HEK293 (cell line): Measurements from ENCODE around the gene ITGA7.

Experiments
- CTCF ChIA-PET: fragments of 350-600 bp; formaldehyde crosslinking; extraction: SDS; loops from one replicate; lab custom pipeline; 2021; ENCODE audit warnings: antibody characterized with exemption; lab: Yijun Ruan, JAX
- POLR2A ChIA-PET: fragments of 300-600 bp; formaldehyde crosslinking; extraction: SDS; loops from one replicate; lab custom pipeline; 2020; ENCODE audit warnings: antibody characterized with exemption, inconsistent platforms; lab: Yijun Ruan, JAX
- H3K27ac ChIP-seq: fragments of 200-500 bp; sonication (Bioruptor generic); 2 replicates; pipeline ENCODE4 v1.5.1; 2014; ENCODE audit warnings: low read depth, low read length, control low read depth, inconsistent platforms; ENCODE audit errors: extremely low read depth
- H3K36me3 ChIP-seq, 2 experiments: fragments of 200-500 bp in 1 of 2; sonication (Bioruptor generic) in 1 of 2; 1 replicate in 1 of 2; 2 replicates in 1 of 2; pipeline ENCODE4 v1.5.1; 2014 to 2017; ENCODE audit warnings: inconsistent platforms in 2 of 2, low read length in 2 of 2; ENCODE audit not compliant: control insufficient read depth in 2 of 2, insufficient read depth in 1 of 2
- H3K4me1 ChIP-seq: fragments of 200-500 bp; sonication (Bioruptor generic); 2 replicates; pipeline ENCODE4 v1.5.1; 2014; ENCODE audit warnings: mild to moderate bottlenecking, low read length, inconsistent platforms; ENCODE audit not compliant: control insufficient read depth, insufficient read depth
- H3K4me3 ChIP-seq: 2 replicates; pipeline ENCODE4 v1.5.1; 2011; ENCODE audit warnings: low read depth, mild to moderate bottlenecking, control low read depth, low read length, moderate library complexity
- H3K9me3 ChIP-seq: fragments of 200-500 bp; sonication (Bioruptor generic); 2 replicates; pipeline ENCODE4 v1.5.1; 2014; ENCODE audit warnings: low read depth, low read length, inconsistent platforms; ENCODE audit not compliant: control insufficient read depth, insufficient read depth
- EGR2 ChIP-seq: fragments of 450-650 bp; formaldehyde crosslinking; IDR thresholded peaks from 2 replicates; pipeline ENCODE4 v1.5.1; 2016; ENCODE audit warnings: low read depth, missing biosample characterization, missing genetic modification characterization
- ELK4 ChIP-seq: IDR thresholded peaks from 2 replicates; pipeline ENCODE4 v1.6.1; 2011; ENCODE audit warnings: mild to moderate bottlenecking, low read depth, low read length, borderline replicate concordance
- GFI1B ChIP-seq: fragments of 450-650 bp; formaldehyde crosslinking; IDR thresholded peaks from 2 replicates; pipeline ENCODE4 v1.5.1; 2016; ENCODE audit warnings: missing biosample characterization, missing genetic modification characterization
- IKZF3 ChIP-seq: fragments of 450-650 bp; IDR thresholded peaks from 2 replicates; pipeline ENCODE4 v1.5.0; 2018; ENCODE audit warnings: missing biosample characterization, mild to moderate bottlenecking, missing genetic modification characterization, moderate library complexity
- PRDM2 ChIP-seq: fragments of 450-650 bp; formaldehyde crosslinking; IDR thresholded peaks from 2 replicates; pipeline ENCODE4 v1.5.1; 2016; ENCODE audit warnings: missing biosample characterization, missing genetic modification characterization, borderline replicate concordance
- PRDM6 ChIP-seq: fragments of 450-650 bp; formaldehyde crosslinking; IDR thresholded peaks from 2 replicates; pipeline ENCODE4 v1.5.1; 2017; ENCODE audit warnings: missing biosample characterization, missing genetic modification characterization
- SETDB1 ChIP-seq: IDR thresholded peaks from one replicate; pipeline ENCODE4 v1.6.1; 2017; ENCODE audit warnings: mild to moderate bottlenecking, low read length, moderate library complexity, mixed read lengths; ENCODE audit not compliant: insufficient read length
- ZFHX2 ChIP-seq: fragments of 450-650 bp; formaldehyde crosslinking; conservative IDR thresholded peaks from 2 replicates; pipeline ENCODE4 v1.5.1; 2016; ENCODE audit warnings: missing biosample characterization, missing genetic modification characterization
- ZNF223 ChIP-seq: fragments of 450-650 bp; formaldehyde crosslinking; IDR thresholded peaks from 2 replicates; pipeline ENCODE4 v1.5.1; 2016; ENCODE audit warnings: missing biosample characterization, missing genetic modification characterization
- ZNF335 ChIP-seq: fragments of 450-650 bp; formaldehyde crosslinking; conservative IDR thresholded peaks from 2 replicates; pipeline ENCODE4 v1.5.1; 2016; ENCODE audit warnings: missing biosample characterization, missing genetic modification characterization
- ZNF341 ChIP-seq: fragments of 450-650 bp; formaldehyde crosslinking; IDR thresholded peaks from 2 replicates; pipeline ENCODE4; 2016; ENCODE audit warnings: low read depth, missing biosample characterization, missing genetic modification characterization
- ZNF398 ChIP-seq: fragments of 450-650 bp; formaldehyde crosslinking; IDR thresholded peaks from 2 replicates; pipeline ENCODE4 v1.5.1; 2017; ENCODE audit warnings: missing biosample characterization, missing genetic modification characterization
- ZNF521 ChIP-seq: fragments of 450-650 bp; formaldehyde crosslinking; IDR thresholded peaks from 2 replicates; pipeline ENCODE4 v1.5.1; 2017; ENCODE audit warnings: missing biosample characterization, mild to moderate bottlenecking, missing genetic modification characterization
- ZNF629 ChIP-seq: fragments of 450-650 bp; formaldehyde crosslinking; IDR thresholded peaks from 2 replicates; pipeline ENCODE4 v1.5.1; 2017; ENCODE audit warnings: missing biosample characterization, missing genetic modification characterization
- ZNF76 ChIP-seq: fragments of 450-650 bp; formaldehyde crosslinking; IDR thresholded peaks from 2 replicates; pipeline ENCODE4; 2016; ENCODE audit warnings: low read depth, missing biosample characterization, missing genetic modification characterization, borderline replicate concordance
- ZNF791 ChIP-seq: fragments of 450-650 bp; formaldehyde crosslinking; IDR thresholded peaks from 2 replicates; pipeline ENCODE4 v1.5.1; 2016; ENCODE audit warnings: missing biosample characterization, missing genetic modification characterization

The ITGA7 gene

GRCh38 chr12:55718624-55719275 is 11.0 kb upstream of the ITGA7 start:
- H3K4me3 ChIP-seq = no peak overlapping the region

GRCh38 chr12:55718015-55718414 is 10.3 kb upstream of the ITGA7 start:
- CTCF ChIA-PET = interaction anchor here (0.8 to 3.0 kb wide), 3 partner anchors 13 to 20 kb away, joined by 3 to 21 read pairs (median 5); no protein-coding TSS in a partner anchor
- no peak overlapping the region for H3K4me3 ChIP-seq
- peaks cover 13% of the 10 kb centered on the region; the same call in 1 of the 2 replicates for H3K4me1 ChIP-seq
- POLR2A ChIA-PET = interaction anchor here (1.0 to 2.7 kb wide), 3 partner anchors 10 to 12 kb away, joined by 3 to 17 read pairs (median 6); partner anchors contain the start of genes CD63 and ITGA7
- H3K27ac ChIP-seq = no peak overlapping the region
- H3K36me3 ChIP-seq = peaks cover 0 to 24% of the 10 kb centered on the region in 2 experiments; a peak in 1 of 3 replicates
- no peaks in the 10 kb centered on the region for H3K9me3 ChIP-seq
- TF ChIP-seq EGR2 (tag by site-specific recombination) (peak; percentile 98), ZNF76 (tag by site-specific recombination) (no peak), ZNF335 (tag by site-specific recombination) (peak; percentile 19; the same call in 1 of the 2 replicates), ZNF521 (no peak), ZFHX2 (tag by site-specific recombination) (peak; percentile 98), ZNF398 (tag by site-specific recombination) (peak; percentile 37), ZNF341 (tag by site-specific recombination) (peak; percentile 52; the same call in 1 of the 2 replicates)

More at GRCh38 chr12:55718624-55719275, 11.0 kb upstream of the ITGA7 start:
- Histone ChIP-seq H3K27ac (no peak overlapping the region), H3K36me3 (peaks cover 0 to 32% of the 10 kb centered on the region in 2 experiments; a peak in 1 of 3 replicates), H3K4me1 (peaks cover 13% of the 10 kb centered on the region; the same call in 1 of the 2 replicates), H3K9me3 (no peaks in the 10 kb centered on the region)
- ChIA-PET CTCF (interaction anchor here (1.0 to 3.0 kb wide), 4 partner anchors 12 to 221 kb away, joined by 3 to 21 read pairs (median 6); no protein-coding TSS in a partner anchor), POLR2A (interaction anchor here (1.7 kb wide), 1 partner anchor 10 kb away, joined by 7 read pairs; the partner anchor contains the start of gene CD63)
- TF ChIP-seq PRDM6 (tag by site-specific recombination) = no peak
- peak; percentile 83 for TF ChIP-seq IKZF3

- Histone ChIP-seq H3K36me3 (peaks cover 0 to 20% of the 10 kb centered on the region in 2 experiments; a peak in 1 of 3 replicates), H3K4me3 (peak overlapping the region; percentile 83), H3K27ac (no peak overlapping the region; the same call in 1 of the 2 replicates), H3K9me3 (no peaks in the 10 kb centered on the region), H3K4me1 (peaks cover 13% of the 10 kb centered on the region; the same call in 1 of the 2 replicates)
- CTCF ChIA-PET = interaction anchor here (0.6 to 3.0 kb wide), 7 partner anchors 10 to 72 kb away, joined by 3 to 21 read pairs (median 3); no protein-coding TSS in a partner anchor
- POLR2A ChIA-PET = interaction anchor here (1.0 to 2.7 kb wide), 4 partner anchors 9 to 12 kb away, joined by 3 to 17 read pairs (median 6); partner anchors contain the start of genes CD63 and ITGA7
- TF ChIP-seq PRDM2 (no peak), ZNF629 (tag by site-specific recombination) (no peak), ELK4 (no peak), SETDB1 (no peak), GFI1B (no peak), ZNF791 (tag by site-specific recombination) (no peak), ZNF223 (tag by site-specific recombination) (no peak)
These were observed 9.6 kb upstream of the ITGA7 start for GRCh38 chr12:55717011-55718007.
